Kidney (tissue), 14 donors: ENCODE data around the gene HS1BP3. TPM values are rescaled to one million over a fixed set of nuclear protein-coding genes. Genes with fewer than 3 reads are reported as not detected.

ENCODE experiments used
- DNase-seq, 5 donors: peaks; one replicate each; pipeline ENCODE4 v3.0.0-alpha.2; 2013 to 2020
- FAIRE-seq: peaks from 2 replicates; lab custom pipeline; 2012; peaks lifted over from hg19 to GRCh38; lab: Jason Lieb, UNC
- H3K27ac ChIP-seq, 2 donors: one replicate each; pipeline ENCODE4 v1.7.0; 2013; ENCODE audit warnings: low read depth in 2 of 2, low read length in 2 of 2, inconsistent platforms in 1 of 2
- H3K27me3 ChIP-seq: one replicate; pipeline ENCODE4 v1.7.1; 2013; ENCODE audit warnings: low read length, inconsistent platforms; ENCODE audit not compliant: control insufficient read depth, insufficient read depth
- H3K36me3 ChIP-seq, 3 donors: one replicate each; pipeline versions ENCODE4 v1.7.0 to v1.7.1; 2013; ENCODE audit warnings: low read length in 3 of 3, control low read depth in 1 of 3, inconsistent platforms in 1 of 3; ENCODE audit not compliant: insufficient read depth in 3 of 3, control insufficient read depth in 2 of 3
- H3K4me1 ChIP-seq, 3 donors: one replicate each; pipeline versions ENCODE4 v1.7.0 to v1.7.1; 2013; ENCODE audit warnings: low read length in 3 of 3, inconsistent platforms in 1 of 3, low read depth in 1 of 3; ENCODE audit not compliant: control insufficient read depth in 2 of 3, insufficient read depth in 2 of 3
- H3K4me3 ChIP-seq, 3 donors: one replicate each; pipeline versions ENCODE4 v1.7.0 to v1.8.1; 2013; ENCODE audit warnings: low read length in 3 of 3, control low read depth in 1 of 3, inconsistent platforms in 1 of 3
- H3K9ac ChIP-seq, 3 donors: one replicate each; pipeline versions ENCODE4 v1.7.0 to v1.7.1; 2013; ENCODE audit warnings: low read length in 3 of 3, control low read depth in 1 of 3, inconsistent platforms in 1 of 3
- H3K9me3 ChIP-seq, 3 donors: one replicate each; pipeline versions ENCODE4 v1.7.0 to v1.7.1; 2013; ENCODE audit warnings: low read length in 3 of 3, control low read depth in 1 of 3, inconsistent platforms in 1 of 3; ENCODE audit not compliant: control insufficient read depth in 2 of 3, insufficient read depth in 1 of 3
- intact Hi-C: fragments of 100-400 bp; cut with DNase I; formaldehyde crosslinking; loops from one replicate; pipeline ENCODE4 v1.11.1; 2022
- polyA plus RNA-seq: library from polyadenylated mRNA; stranded (reverse); fragments of 350-450 nt; fragmentation: Illumina TruSeq; extraction: RNeasy Lipid Tissue Mini Kit (QIAGEN cat#74804); gene quantifications from one replicate; pipeline ENCODE4 v1.2.3, GENCODE V29; 2014; ENCODE audit warnings: low read depth, low replicate concordance; ENCODE audit not compliant: insufficient read depth
- total RNA-seq: library from RNA; stranded (reverse); fragmentation: NEBNext Ultra II Directional; extraction: Animal tissue kit (Norgen Biotek cat#: 25700); gene quantifications from one replicate; pipeline ENCODE4 v1.2.1, GENCODE V29; 2021
- TF ChIP-seq, protein P1 (sequence below): IDR thresholded peaks from 3 replicates; pipeline ENCODE4 v1.5.1; 2012; ENCODE audit warnings: mild to moderate bottlenecking, moderate library complexity, borderline replicate concordance; ENCODE audit not compliant: insufficient read depth; ENCODE audit errors: extremely low read depth
- donor health status: control.
- donor health status: control.
- donor health status: control.
- donor health status: control.
- donor health status: control.
- donor health status: DM: yes; HTN: yes; CAD: no.
- donor health status: Normal renal cell carcinoma (clear cell type).

The HS1BP3 gene
- total and polyA plus RNA-seq, 2 donors from 2014 or later = 35.5 to 37.5 TPM

DNA sequence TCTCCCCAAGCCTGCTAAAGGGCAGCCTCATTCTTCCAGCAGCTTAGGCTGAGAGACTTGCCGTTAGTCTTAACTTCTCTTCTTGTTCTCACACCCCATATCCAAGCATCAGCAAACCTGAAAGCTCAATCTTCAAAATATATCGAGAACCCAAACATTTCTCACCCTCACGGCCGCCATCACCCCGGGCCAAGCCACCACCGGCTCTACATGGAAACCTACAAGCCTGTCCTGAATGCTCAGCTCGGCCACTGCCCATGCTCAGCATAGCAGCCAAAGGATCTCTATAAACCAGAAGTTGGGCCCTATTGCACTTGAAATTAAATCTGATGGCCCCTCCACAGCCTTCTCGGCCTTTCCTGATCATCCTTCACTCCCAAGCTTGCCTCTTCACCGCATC is 2.1 kb downstream of the HS1BP3 start:
- TF ChIP-seq, protein P1, sequence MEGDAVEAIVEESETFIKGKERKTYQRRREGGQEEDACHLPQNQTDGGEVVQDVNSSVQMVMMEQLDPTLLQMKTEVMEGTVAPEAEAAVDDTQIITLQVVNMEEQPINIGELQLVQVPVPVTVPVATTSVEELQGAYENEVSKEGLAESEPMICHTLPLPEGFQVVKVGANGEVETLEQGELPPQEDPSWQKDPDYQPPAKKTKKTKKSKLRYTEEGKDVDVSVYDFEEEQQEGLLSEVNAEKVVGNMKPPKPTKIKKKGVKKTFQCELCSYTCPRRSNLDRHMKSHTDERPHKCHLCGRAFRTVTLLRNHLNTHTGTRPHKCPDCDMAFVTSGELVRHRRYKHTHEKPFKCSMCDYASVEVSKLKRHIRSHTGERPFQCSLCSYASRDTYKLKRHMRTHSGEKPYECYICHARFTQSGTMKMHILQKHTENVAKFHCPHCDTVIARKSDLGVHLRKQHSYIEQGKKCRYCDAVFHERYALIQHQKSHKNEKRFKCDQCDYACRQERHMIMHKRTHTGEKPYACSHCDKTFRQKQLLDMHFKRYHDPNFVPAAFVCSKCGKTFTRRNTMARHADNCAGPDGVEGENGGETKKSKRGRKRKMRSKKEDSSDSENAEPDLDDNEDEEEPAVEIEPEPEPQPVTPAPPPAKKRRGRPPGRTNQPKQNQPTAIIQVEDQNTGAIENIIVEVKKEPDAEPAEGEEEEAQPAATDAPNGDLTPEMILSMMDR = no peak
- Histone ChIP-seq H3K27me3 (no peaks in the 10 kb centered on the region), H3K4me3 (no peak overlapping the region), H3K9ac (no peak overlapping the region), H3K9me3 (no peaks in the 10 kb centered on the region), H3K36me3 (peaks cover 0 to 14% (median 6%) of the 10 kb centered on the region in 3 donors), H3K27ac (no peak overlapping the region), H3K4me1 (peaks cover 2 to 27% (median 23%) of the 10 kb centered on the region in 3 donors)
- FAIRE-seq (no peak), DNase-seq (peak in 1 of 5 donors; percentile 57)
- intact Hi-C loops = no loop called here

DNA sequence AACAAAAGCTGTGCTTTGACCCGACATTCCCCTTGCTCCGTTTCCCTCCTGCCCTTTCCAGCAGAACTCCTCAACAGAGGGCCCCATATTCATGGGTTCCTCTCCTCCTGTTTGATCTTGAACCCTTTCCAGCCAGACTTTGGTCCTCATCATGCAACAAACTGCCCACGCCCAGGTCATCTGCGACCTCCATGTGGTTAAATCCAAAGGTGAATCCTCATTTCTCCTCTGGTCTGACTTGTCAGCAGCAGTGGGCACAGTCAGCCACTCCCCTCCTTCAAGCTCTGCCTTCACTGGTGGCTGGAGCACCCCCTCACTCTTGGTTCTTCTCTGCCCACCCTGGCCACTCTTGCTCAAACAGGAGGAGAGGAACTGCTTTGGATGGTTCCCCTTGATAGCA is 2.7 kb downstream of the HS1BP3 start:
- Histone ChIP-seq H3K9ac (no peak overlapping the region), H3K27ac (no peak overlapping the region), H3K36me3 (peaks cover 0 to 14% (median 6%) of the 10 kb centered on the region in 3 donors), H3K27me3 (no peaks in the 10 kb centered on the region), H3K9me3 (no peaks in the 10 kb centered on the region), H3K4me1 (peaks cover 2 to 27% (median 23%) of the 10 kb centered on the region in 3 donors), H3K4me3 (no peak overlapping the region)
- DNase-seq = peak in 1 of 5 donors; percentile 31
- TF ChIP-seq, protein P1 = no peak
- no peak for FAIRE-seq
- intact Hi-C loops = no loop called here

DNA sequence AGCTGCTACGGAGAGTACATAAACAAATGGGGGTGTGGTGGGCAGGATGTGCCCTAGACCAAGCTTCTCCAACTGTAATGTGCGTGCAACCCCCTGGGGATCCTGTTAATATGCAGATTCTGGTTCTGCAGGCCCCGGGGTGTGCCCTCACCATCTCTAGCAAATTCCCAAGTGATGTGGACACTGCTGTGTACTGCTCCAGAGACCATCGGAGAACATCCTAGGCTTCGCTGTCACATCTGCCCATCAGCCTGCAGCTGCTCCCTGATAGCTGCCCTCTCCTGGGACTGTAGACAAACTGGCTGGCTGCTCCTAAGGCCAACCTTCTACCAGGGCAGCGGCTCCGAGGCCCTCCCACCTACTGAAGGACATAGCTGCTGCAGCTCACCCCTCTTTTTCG is 3.2 kb downstream of the HS1BP3 start:
- intact Hi-C loops = no loop called here
- FAIRE-seq (no peak), DNase-seq (peak in 1 of 5 donors; percentile 46)
- Histone ChIP-seq H3K9me3 (no peaks in the 10 kb centered on the region), H3K27me3 (no peaks in the 10 kb centered on the region), H3K9ac (no peak overlapping the region), H3K4me3 (no peak overlapping the region), H3K36me3 (peaks cover 0 to 14% (median 6%) of the 10 kb centered on the region in 3 donors), H3K27ac (no peak overlapping the region), H3K4me1 (peaks cover 2 to 27% (median 23%) of the 10 kb centered on the region in 3 donors)
- TF ChIP-seq, protein P1 = no peak

DNA sequence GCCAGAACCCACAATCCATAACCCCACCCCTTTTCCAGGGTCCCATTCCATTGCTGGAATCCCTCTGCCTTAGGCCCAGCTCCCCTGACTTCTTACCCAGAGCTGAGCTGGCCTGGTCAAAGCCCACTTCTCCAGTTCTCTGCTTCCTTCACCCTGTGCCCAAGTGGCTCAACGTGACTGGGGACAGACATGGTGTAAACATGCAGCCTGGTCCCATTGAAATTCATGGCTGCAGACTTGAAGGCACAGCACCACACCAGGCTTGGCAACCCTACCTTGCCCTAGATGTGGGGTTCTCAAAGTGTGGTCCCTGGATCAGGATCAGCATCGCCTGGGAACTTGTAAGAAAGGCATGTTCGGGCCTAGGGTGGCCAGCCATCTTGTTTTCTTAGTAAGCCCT is 3.7 kb downstream of the HS1BP3 start:
- Histone ChIP-seq H3K9ac (no peak overlapping the region), H3K36me3 (peaks cover 0 to 14% (median 6%) of the 10 kb centered on the region in 3 donors), H3K27ac (no peak overlapping the region), H3K9me3 (no peaks in the 10 kb centered on the region), H3K4me1 (peaks cover 2 to 30% (median 23%) of the 10 kb centered on the region in 3 donors), H3K4me3 (no peak overlapping the region), H3K27me3 (no peaks in the 10 kb centered on the region)
- intact Hi-C loops = no loop called here
- FAIRE-seq = no peak
- TF ChIP-seq, protein P1 = no peak
- DNase-seq = no peak
